HepG2 (cell line): ENCODE data around the gene NDFIP2. TPM values are rescaled to one million over a fixed set of nuclear protein-coding genes. Genes with fewer than 3 reads are reported as not detected.

Experiments used
- ATAC-seq: fragments of 200-7000 bp; cut with Tn5 transposase; 3 replicates; pipeline ENCODE4 v1.9.1; 2020; ENCODE audit warnings: mild to moderate bottlenecking, moderate library complexity
- BruUV-seq: library from RNA; stranded (reverse); fragments of 400-500 nt; replicated peaks from 2 replicates; lab custom pipeline; 2021; lab: Mats Ljungman, UMichigan
- CTCF ChIA-PET: fragments of 300-600 bp; formaldehyde crosslinking; extraction: SDS; loops from one replicate; lab custom pipeline; 2021; ENCODE audit warnings: low total read pairs, inconsistent platforms, low intra/inter-chr PET ratio; lab: Yijun Ruan, JAX
- POLR2A ChIA-PET: fragments of 350-600 bp; sonication (Branson Sonifier 250); formaldehyde crosslinking; loops from one replicate; lab custom pipeline; 2020; ENCODE audit warnings: antibody characterized with exemption, inconsistent platforms; lab: Yijun Ruan, JAX
- DNase-seq: peaks from one replicate; pipeline ENCODE4 v3.0.0-alpha.2; 2015; ENCODE audit warnings: low spot score
- FAIRE-seq: peaks from 3 replicates; lab custom pipeline; 2011; peaks lifted over from hg19 to GRCh38; lab: Jason Lieb, UNC
- H2AFZ ChIP-seq: one replicate; pipeline ENCODE4 v1.6.1; 2011; ENCODE audit warnings: low read length, inconsistent platforms
- H3K27ac ChIP-seq: fragments of 300-600 bp; 3 replicates; pipeline ENCODE4 v1.8.0; 2011; ENCODE audit warnings: mixed run types, mild to moderate bottlenecking, mixed read lengths, low read length, inconsistent platforms; ENCODE audit not compliant: insufficient read depth; ENCODE audit errors: extremely low read length
- H3K27me3 ChIP-seq, 2 experiments: fragments of 200-600 bp in 1 of 2; 2 replicates in 1 of 2; 3 replicates in 1 of 2; pipeline versions ENCODE4 v1.6.0 to v1.8.0; 2011; ENCODE audit warnings: low read length in 2 of 2, mild to moderate bottlenecking in 2 of 2, moderate library complexity in 2 of 2, inconsistent platforms in 1 of 2; ENCODE audit not compliant: insufficient read depth in 2 of 2, control insufficient read depth in 1 of 2
- H3K36me3 ChIP-seq, 2 experiments: fragments of 200-600 bp in 1 of 2; replicated peaks in 1 of 2; 2 replicates in 1 of 2; 3 replicates in 1 of 2; pipeline versions ENCODE4 v1.5.1 to v1.8.0; 2011; ENCODE audit warnings: low read length in 2 of 2, inconsistent platforms in 1 of 2; ENCODE audit not compliant: insufficient read depth in 2 of 2, control insufficient read depth in 1 of 2
- H3K4me1 ChIP-seq: 2 replicates; pipeline ENCODE4 v1.5.1; 2012; ENCODE audit warnings: low read length, inconsistent platforms; ENCODE audit not compliant: insufficient read depth
- H3K4me2 ChIP-seq: 2 replicates; pipeline ENCODE4 v1.6.0; 2011; ENCODE audit warnings: low read depth, low read length, inconsistent platforms
- H3K4me3 ChIP-seq, 3 experiments: fragments of 200-600 bp in 1 of 3; sonication (generic), shearing (Covaris generic) in 1 of 3; replicated peaks in 1 of 3; 2 replicates each; pipeline ENCODE4 v1.5.1; 2011 to 2016; ENCODE audit warnings: low read length in 3 of 3, inconsistent platforms in 2 of 3, low read depth in 2 of 3, mild to moderate bottlenecking in 2 of 3, control low read depth in 1 of 3, mixed read lengths in 1 of 3; ENCODE audit not compliant: insufficient read depth in 1 of 3
- H3K79me2 ChIP-seq: one replicate; pipeline ENCODE4 v1.6.1; 2011; ENCODE audit warnings: low read length, inconsistent platforms; ENCODE audit not compliant: insufficient read depth
- H3K9ac ChIP-seq: 2 replicates; pipeline ENCODE4 v1.6.0; 2011; ENCODE audit warnings: mild to moderate bottlenecking, low read depth, low read length, inconsistent platforms; ENCODE audit not compliant: insufficient read depth
- H3K9me3 ChIP-seq: 2 replicates; pipeline ENCODE4 v1.5.1; 2012; ENCODE audit warnings: mild to moderate bottlenecking, low read length
- H4K20me1 ChIP-seq: 2 replicates; pipeline ENCODE4 v1.6.0; 2011; ENCODE audit warnings: inconsistent platforms, mild to moderate bottlenecking, low read length, moderate library complexity; ENCODE audit not compliant: insufficient read depth
- ARNT2 ChIP-seq: sonication (generic); formaldehyde crosslinking; IDR thresholded peaks from 2 replicates; pipeline ENCODE4 v1.8.0; 2022; ENCODE audit warnings: mild to moderate bottlenecking, low read depth, missing genetic modification reagents, moderate library complexity
- FIP1L1 ChIP-seq: fragments of 200-400 bp; formaldehyde crosslinking; IDR thresholded peaks from 2 replicates; pipeline ENCODE4 v1.6.1; 2018; ENCODE audit warnings: low read depth, mild to moderate bottlenecking, low read length, moderate library complexity, borderline replicate concordance; ENCODE audit not compliant: insufficient read depth
- FOSL2 ChIP-seq: sonication (generic); formaldehyde crosslinking; IDR thresholded peaks from 2 replicates; pipeline ENCODE4 v1.4.0; 2020; ENCODE audit warnings: missing genetic modification reagents
- NFE2 ChIP-seq: sonication (generic); formaldehyde crosslinking; IDR thresholded peaks from 2 replicates; pipeline ENCODE4 v1.4.0; 2020; ENCODE audit warnings: missing genetic modification reagents
- NFIB ChIP-seq: sonication (generic); formaldehyde crosslinking; IDR thresholded peaks from 2 replicates; pipeline ENCODE4 v1.9.0; 2021; ENCODE audit warnings: missing genetic modification reagents, mild to moderate bottlenecking, borderline replicate concordance
- SOX13 ChIP-seq, 3 experiments: fragments of 450-650 bp in 1 of 3; sonication (generic) in 1 of 3; formaldehyde crosslinking in 1 of 3; IDR thresholded peaks in 2 of 3; conservative IDR thresholded peaks in 1 of 3; 2 replicates each; pipeline versions ENCODE4 v1.5.0 to v1.6.1; 2016 to 2020; ENCODE audit warnings: antibody characterized with exemption in 1 of 3, mild to moderate bottlenecking in 1 of 3, missing compliant biosample characterization in 1 of 3, missing genetic modification reagents in 1 of 3, moderate library complexity in 1 of 3
- ZFP90 ChIP-seq: sonication (generic); formaldehyde crosslinking; IDR thresholded peaks from 2 replicates; pipeline ENCODE4 v1.8.0; 2022; ENCODE audit warnings: missing genetic modification reagents, mild to moderate bottlenecking, inconsistent platforms, borderline replicate concordance
- ZMYM3 ChIP-seq: sonication (generic); formaldehyde crosslinking; IDR thresholded peaks from 2 replicates; pipeline ENCODE4 v1.5.1; 2020; ENCODE audit warnings: mild to moderate bottlenecking, missing genetic modification reagents
- ZNF674 ChIP-seq: sonication (generic); formaldehyde crosslinking; IDR thresholded peaks from 2 replicates; pipeline ENCODE4 v1.5.0; 2020; ENCODE audit warnings: low read depth, mild to moderate bottlenecking, missing genetic modification reagents
- ZSCAN22 ChIP-seq: sonication (generic); formaldehyde crosslinking; IDR thresholded peaks from 2 replicates; pipeline ENCODE4 v1.4.0; 2020; ENCODE audit warnings: mild to moderate bottlenecking, missing genetic modification reagents
- WGBS: methylation state at CpG from one replicate; pipeline ENCODE4 v1.1.6; 2017; ENCODE audit warnings: low lambda C conversion rate; 5-methylcytosine and 5-hydroxymethylcytosine counted together
- in situ Hi-C: cut with HindIII; loops from 2 replicates; pipeline ENCODE4 v1.10.0; 2017; ENCODE audit warnings: low pct_unique_long_range_greater_than_20kb; ENCODE audit not compliant: extremely low pct_ligation_motif_present
- intact Hi-C: fragments of 100-400 bp; cut with micrococcal nuclease; formaldehyde crosslinking; loops from one replicate; pipeline ENCODE4 v1.10.0; 2022; ENCODE audit not compliant: unreplicated experiment
- polyA plus RNA-seq, 8 experiments: library from polyadenylated mRNA; depleted of rRNA in 3 of 8; stranded (reverse) in 7 of 8; unstranded in 1 of 8; fragments of >200 nt; fragmentation: Illumina TruSeq in 4 of 8; extraction: Trizol in 4 of 8; gene quantifications; 2 replicates each; pipeline versions ENCODE4 v1.2.1 to v1.2.3, GENCODE V29; 2011 to 2016; ENCODE audit warnings: low read depth in 4 of 8, missing spikeins in 1 of 8, mixed read lengths in 1 of 8; ENCODE audit not compliant: insufficient read depth in 1 of 8
- total RNA-seq, 5 experiments: library from RNA; depleted of rRNA; stranded (reverse); fragments of >200 nt; fragmentation: Illumina TruSeq; extraction: Trizol; gene quantifications; 2 replicates each; pipeline ENCODE4 v1.2.3, GENCODE V29; 2016; ENCODE audit warnings: low read depth in 1 of 5
- TF ChIP-seq, protein P1 (sequence below): sonication (generic); formaldehyde crosslinking; IDR thresholded peaks from 2 replicates; pipeline ENCODE4 v1.8.0; 2022; ENCODE audit warnings: missing genetic modification reagents, mild to moderate bottlenecking, borderline replicate concordance

Gene NDFIP2
- total and polyA plus RNA-seq, 2 of the 13 experiments (the other 11 are each of a cell fraction or from before 2014, with no cell fraction given), result 23.2 to 32.0 TPM

DNA sequence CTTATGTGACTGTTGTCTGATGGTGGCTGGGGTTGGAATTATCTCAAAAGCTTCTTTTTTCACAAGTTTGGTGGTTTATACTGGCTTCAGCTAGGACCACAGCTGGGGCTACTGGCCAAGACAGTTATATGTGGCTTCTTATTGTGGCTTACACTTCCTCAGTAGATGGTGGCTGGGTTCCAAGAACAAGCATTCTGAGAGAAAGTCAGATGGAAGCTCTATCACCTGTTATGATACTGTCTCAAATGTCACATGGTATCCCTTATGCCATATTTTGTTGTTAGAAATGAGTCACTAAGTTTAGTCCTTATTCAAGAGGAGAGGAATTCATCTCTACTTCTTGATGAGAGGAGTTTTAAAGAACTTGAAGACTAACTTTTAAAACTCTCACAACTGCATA, 41.6 kb downstream of the NDFIP2 start:
- no peaks in the 10 kb centered on the region for H3K27me3 ChIP-seq
- H2AFZ ChIP-seq, result no peak overlapping the region
- no peak overlapping the region for H3K27ac ChIP-seq
- ATAC-seq (no peak), DNase-seq (no peak)
- intact Hi-C loops (no loop called here), in situ Hi-C loops (no loop called here)
- H4K20me1 ChIP-seq, result no peaks in the 10 kb centered on the region
- no peaks in the 10 kb centered on the region for H3K79me2 ChIP-seq
- no peak overlapping the region for H3K9ac ChIP-seq
- BruUV-seq, result no TSS peak
- TF ChIP-seq ZNF674 (no peak), ZSCAN22 (CRISPR knock-in tag) (no peak), NFIB (no peak)
- TF ChIP-seq, all 625 proteins: peak for 0
- Histone ChIP-seq H3K4me3 (no peak overlapping the region), H3K9me3 (no peaks in the 10 kb centered on the region), H3K4me1 (no peaks in the 10 kb centered on the region), H3K4me2 (no peak overlapping the region), H3K36me3 (peaks cover 3 to 28% of the 10 kb centered on the region in 2 experiments)
- FAIRE-seq, result no peak
- ChIA-PET CTCF (no interaction called here), POLR2A (no interaction called here)

DNA sequence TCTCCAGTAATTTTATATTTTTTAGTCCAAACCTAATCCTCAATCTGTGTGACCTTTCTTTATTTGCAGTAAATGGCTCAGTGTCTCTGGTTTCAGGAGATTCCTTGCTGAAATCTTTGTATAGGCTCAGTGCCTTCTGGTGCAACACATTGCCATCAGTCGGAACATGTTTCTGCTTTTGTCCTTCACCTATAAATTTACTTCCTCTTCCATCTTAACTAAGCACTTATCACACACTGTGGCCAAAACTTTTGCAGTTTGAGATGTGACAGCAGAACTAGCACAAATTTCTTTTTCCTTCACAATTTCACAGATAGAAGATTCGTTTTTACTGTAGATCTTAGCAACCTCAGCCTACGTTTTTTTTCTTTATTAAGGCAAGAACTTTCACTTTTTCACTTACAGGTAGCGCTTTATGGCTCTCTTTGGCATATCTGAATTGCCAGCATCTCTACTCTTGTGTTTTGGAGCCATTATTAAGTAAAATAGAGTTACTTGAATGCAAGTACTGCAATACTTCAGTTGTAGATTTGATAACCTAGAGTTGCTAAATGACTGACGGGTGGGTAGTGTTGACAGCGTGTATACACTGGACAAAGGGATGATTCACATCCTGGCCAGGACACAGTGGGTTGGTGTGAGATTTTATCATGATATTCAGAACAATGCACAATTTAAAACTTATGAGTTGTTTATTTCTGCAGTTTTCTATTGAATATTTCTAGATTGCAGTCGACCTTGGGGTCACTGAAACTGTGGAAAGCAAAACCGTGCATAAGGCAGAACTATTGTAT, 44.3 kb downstream of the NDFIP2 start:
- intact Hi-C loops (no loop called here), in situ Hi-C loops (no loop called here)
- H3K4me1 ChIP-seq, result no peaks in the 10 kb centered on the region
- no peaks in the 10 kb centered on the region for H3K9me3 ChIP-seq
- H4K20me1 ChIP-seq, result no peaks in the 10 kb centered on the region
- H3K27me3 ChIP-seq, result no peaks in the 10 kb centered on the region
- WGBS, result 95% methylated on average over 8 of the region's 8 CpGs
- ChIA-PET CTCF (no interaction called here), POLR2A (no interaction called here)
- ATAC-seq (no peak), DNase-seq (peak; percentile 6), FAIRE-seq (no peak)
- TF ChIP-seq ARNT2 (CRISPR knock-in tag) (no peak), ZMYM3 (CRISPR knock-in tag) (no peak), FOSL2 (0 out of 2 replicates have a peak, but pooled peaks have one; percentile 21), NFE2 (no peak), SOX13 (IDR thresholded peaks at IDR 0.05) (no peak), SOX13 (CRISPR knock-in tag; conservative IDR thresholded peaks at IDR 0.05 in 1 of 2, IDR thresholded peaks at IDR 0.05 in 1 of 2) (0 out of 4 replicates have a peak, but pooled peaks of 1 of the 2 experiments have one; percentile 39), ZFP90 (CRISPR knock-in tag) (no peak), FIP1L1 (no peak)
- TF ChIP-seq, protein P1, sequence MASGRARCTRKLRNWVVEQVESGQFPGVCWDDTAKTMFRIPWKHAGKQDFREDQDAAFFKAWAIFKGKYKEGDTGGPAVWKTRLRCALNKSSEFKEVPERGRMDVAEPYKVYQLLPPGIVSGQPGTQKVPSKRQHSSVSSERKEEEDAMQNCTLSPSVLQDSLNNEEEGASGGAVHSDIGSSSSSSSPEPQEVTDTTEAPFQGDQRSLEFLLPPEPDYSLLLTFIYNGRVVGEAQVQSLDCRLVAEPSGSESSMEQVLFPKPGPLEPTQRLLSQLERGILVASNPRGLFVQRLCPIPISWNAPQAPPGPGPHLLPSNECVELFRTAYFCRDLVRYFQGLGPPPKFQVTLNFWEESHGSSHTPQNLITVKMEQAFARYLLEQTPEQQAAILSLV (CRISPR knock-in tag), result no peak
- no peak overlapping the region for H3K4me3 ChIP-seq
- H3K79me2 ChIP-seq, result no peaks in the 10 kb centered on the region
- BruUV-seq, result no TSS peak
- H3K9ac ChIP-seq, result no peak overlapping the region
- H3K36me3 ChIP-seq, result peaks cover 3 to 28% of the 10 kb centered on the region in 2 experiments
- no peak overlapping the region for H2AFZ ChIP-seq
- no peak overlapping the region for H3K27ac ChIP-seq
- H3K4me2 ChIP-seq, result no peak overlapping the region
